GM18951 (cell line): Measurements from ENCODE around the gene PIP5K1B.

Source experiments
- POLR2A ChIP-seq: IDR thresholded peaks from 4 replicates; pipeline ENCODE4 v1.6.1; 2011; ENCODE audit warnings: mild to moderate bottlenecking; ENCODE audit not compliant: insufficient read length, insufficient read depth; ENCODE audit errors: extremely low read depth
- in situ Hi-C: fragments of 300-500 bp; cut with MboI; formaldehyde crosslinking; loops from one replicate; pipeline ENCODE4 v1.12.0; 2022; ENCODE audit warnings: low sequenced_read_pairs, mixed read lengths, inconsistent platforms; ENCODE audit not compliant: unreplicated experiment

PIP5K1B gene

GRCh38 chr9:68749579-68750159 lies 44.6 kb downstream of the PIP5K1B start:
- in situ Hi-C loops, result no loop called here
- no peak for TF ChIP-seq POLR2A

DNA sequence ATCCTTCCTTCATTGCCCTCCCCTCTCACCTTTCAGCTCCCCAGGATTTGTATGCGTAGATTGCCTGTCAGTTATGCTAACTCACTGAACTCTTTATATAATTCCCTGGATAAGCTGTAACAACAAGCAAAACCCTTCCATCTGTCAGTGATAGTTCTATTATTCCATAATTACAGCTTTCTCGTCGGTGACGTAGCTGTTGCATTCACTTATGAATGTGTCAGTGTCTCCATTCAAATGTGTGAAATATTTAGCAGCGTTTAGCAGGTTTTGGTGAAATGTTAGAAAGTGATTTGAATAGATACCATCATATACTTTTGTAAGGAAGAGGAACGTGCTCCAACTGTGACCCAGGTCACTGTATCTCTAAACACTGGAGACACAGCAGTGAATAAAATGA lies 45.2 kb downstream of the PIP5K1B start:
- TF ChIP-seq POLR2A, result no peak
- in situ Hi-C loops, result no loop called here

- in situ Hi-C loops, result no loop called here
Measured at GRCh38 chr9:68750786-68751185, 45.7 kb downstream of the PIP5K1B start.

GRCh38 chr9:68751556-68751955 lies 46.5 kb downstream of the PIP5K1B start:
- TF ChIP-seq POLR2A, result no peak
- in situ Hi-C loops, result no loop called here

More at GRCh38 chr9:68750786-68751185, 45.7 kb downstream of the PIP5K1B start:
- no peak for TF ChIP-seq POLR2A

DNA sequence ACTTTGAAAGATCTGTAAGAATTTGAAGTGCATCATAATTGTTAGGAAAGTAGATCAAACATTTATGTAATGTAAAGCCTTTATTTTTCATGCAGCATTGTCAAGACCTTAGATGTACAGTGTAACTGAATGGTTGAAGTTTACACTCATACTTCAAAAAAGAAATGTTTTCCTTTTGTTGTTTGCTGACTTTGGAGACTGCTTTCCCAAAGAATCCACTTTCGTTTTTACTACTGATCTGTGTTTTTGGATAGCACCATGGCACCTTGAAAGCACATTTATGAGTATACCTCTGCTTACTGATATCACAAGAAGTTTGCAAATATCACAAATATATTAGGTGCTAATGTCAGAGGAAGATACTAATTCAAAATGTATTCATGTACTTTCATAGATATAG lies 50.0 kb downstream of the PIP5K1B start:
- TF ChIP-seq POLR2A, result no peak
- in situ Hi-C loops, result no loop called here

DNA sequence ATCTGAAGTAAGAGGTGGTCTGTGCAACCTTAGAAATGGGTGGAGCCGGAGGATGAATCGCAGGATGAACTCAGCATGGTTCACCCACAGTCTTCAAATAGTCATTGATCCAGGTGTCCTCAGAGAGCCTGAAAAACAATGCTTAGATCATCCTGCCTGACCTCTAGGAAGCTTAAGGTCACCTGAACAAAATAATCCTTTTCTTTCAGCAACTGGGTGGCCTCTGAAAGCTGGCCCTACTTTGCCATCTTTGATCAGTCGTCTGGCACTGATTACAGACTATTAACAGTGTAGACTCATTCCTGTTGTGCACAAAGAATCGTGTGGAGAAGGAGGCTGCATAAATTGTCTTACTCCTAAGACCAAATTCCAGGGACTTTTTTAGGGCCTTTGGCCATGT lies 50.7 kb downstream of the PIP5K1B start:
- TF ChIP-seq POLR2A, result no peak
- in situ Hi-C loops, result no loop called here

DNA sequence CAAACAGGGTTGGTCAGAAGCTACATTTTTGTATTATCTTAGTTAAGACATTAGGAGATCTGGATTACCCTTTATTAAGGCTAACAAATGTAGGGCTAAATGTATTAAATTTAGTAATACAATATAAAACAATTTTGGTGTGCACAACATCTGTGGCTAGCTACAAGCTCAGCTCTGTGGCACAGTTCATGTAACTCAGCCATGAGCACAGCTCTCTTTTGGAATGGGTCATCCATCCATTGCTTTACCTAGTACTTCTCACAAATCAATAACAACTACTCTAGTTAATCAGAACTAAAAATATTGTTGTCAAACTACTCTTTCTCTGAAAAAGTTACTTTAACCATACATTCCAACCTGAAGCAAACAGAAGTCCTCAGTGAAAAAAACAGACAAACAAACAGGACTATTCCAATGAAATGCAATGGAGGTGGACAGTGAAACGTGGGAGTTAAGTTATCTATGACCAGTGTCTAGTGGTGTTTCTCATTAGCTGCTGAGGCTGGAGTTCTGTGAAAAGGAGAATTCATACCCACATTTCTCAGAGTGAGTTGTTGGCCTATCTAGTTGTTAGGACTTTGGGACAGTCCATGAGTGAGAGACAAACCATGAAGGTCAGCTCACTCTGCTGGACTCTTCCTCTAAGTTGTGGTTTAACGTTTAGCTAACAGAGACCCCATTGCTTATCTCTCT lies 55.1 kb downstream of the PIP5K1B start:
- in situ Hi-C loops, result no loop called here
- no peak for TF ChIP-seq POLR2A

DNA sequence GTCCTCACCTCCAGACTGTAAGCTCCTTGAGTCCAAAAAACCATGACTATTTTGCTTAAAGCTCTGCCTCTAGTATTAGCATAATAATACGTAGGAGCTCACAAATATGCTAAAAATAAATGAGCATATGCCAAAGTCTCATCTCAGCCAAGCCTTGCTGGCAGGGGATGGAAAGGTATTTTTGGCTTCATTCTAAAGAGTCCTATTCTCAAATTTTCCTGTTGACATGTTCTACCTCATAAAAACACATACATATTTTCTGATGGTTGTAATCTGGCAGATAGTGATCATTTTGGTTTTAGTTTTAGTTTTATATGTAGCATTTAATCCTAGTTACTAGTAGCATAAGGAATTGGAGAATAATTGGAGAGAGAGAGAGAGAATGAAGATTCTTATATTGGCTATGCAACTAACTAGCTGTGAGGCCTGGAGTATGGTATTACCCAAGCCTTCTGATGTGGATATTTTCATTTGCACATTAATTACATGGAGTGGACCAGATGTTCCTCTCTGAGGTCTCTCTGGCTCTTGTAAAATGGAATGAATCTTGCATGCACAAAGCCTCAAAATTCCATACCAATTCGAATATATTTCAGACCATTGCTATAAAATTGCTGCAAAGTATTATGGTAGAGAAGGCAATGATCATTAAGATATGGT lies 55.8 kb downstream of the PIP5K1B start:
- no peak for TF ChIP-seq POLR2A
- in situ Hi-C loops, result no loop called here

GRCh38 chr9:68762570-68762969 lies 57.5 kb downstream of the PIP5K1B start:
- in situ Hi-C loops, result no loop called here

GRCh38 chr9:68763104-68763503 lies 58.1 kb downstream of the PIP5K1B start:
- TF ChIP-seq POLR2A, result no peak
- in situ Hi-C loops, result no loop called here

More at GRCh38 chr9:68762570-68762969, 57.5 kb downstream of the PIP5K1B start:
- no peak for TF ChIP-seq POLR2A

- no peak for TF ChIP-seq POLR2A
- in situ Hi-C loops, result no loop called here
Measured at GRCh38 chr9:68768619-68769018, 63.6 kb downstream of the PIP5K1B start.

DNA sequence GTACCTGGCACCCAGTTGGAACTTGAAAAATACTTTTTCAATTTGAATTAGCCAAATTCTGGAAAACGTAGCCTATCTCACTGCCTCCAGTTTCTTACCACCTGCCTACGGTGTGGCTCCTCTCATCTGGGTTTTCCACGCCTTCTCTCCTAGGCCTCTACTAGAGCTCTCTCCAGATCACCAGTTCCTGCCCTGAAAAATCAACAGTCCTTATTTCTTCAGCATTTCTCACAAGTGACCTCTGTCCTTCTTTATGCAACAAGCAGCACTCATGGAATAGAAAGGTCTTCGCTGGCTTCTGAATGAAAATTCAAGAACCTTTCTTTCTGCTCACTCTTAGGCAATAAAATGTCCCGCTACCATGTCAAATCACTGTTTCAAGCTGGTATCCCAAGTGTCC lies 64.8 kb downstream of the PIP5K1B start:
- in situ Hi-C loops, result no loop called here
- TF ChIP-seq POLR2A, result no peak

- no peak for TF ChIP-seq POLR2A
- in situ Hi-C loops, result no loop called here
Measured at GRCh38 chr9:68771376-68771775, 66.3 kb downstream of the PIP5K1B start.
